ENCODE results near the gene OR2B2.
"Not testable (repeated sequence)": the region's sequence is repeated elsewhere in the genome, so short reads cannot be mapped to it uniquely, and the experiment has no call there.

The OR2B2 gene

DNA sequence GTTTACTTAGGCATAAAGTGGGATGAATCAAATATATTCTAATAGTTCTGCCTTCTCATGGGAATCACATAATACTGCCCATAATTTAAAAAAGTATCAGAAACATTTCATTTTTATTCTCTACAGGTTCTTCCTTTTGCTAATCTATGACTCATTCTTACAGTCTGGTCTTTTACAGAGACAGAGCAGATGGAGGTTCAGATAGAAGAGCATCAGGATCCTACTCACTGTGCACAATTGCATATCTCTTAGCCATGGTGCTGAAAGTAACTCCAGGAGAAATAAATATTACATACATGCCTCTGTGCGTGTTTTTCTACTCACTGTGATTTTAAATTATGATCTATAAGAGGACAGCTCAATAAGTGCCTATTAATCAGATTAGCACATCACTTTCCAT lies 28.6 kb upstream of the OR2B2 start:
- TF ChIP-seq POLR2A (IDR thresholded peaks at IDR 0.05; ENCODE audit: extremely low read depth, insufficient read length) (no peak), MYC (IDR thresholded peaks at IDR 0.05; ENCODE audit: low read depth, low read length) (no peak)
- TF ChIP-seq, protein P1, sequence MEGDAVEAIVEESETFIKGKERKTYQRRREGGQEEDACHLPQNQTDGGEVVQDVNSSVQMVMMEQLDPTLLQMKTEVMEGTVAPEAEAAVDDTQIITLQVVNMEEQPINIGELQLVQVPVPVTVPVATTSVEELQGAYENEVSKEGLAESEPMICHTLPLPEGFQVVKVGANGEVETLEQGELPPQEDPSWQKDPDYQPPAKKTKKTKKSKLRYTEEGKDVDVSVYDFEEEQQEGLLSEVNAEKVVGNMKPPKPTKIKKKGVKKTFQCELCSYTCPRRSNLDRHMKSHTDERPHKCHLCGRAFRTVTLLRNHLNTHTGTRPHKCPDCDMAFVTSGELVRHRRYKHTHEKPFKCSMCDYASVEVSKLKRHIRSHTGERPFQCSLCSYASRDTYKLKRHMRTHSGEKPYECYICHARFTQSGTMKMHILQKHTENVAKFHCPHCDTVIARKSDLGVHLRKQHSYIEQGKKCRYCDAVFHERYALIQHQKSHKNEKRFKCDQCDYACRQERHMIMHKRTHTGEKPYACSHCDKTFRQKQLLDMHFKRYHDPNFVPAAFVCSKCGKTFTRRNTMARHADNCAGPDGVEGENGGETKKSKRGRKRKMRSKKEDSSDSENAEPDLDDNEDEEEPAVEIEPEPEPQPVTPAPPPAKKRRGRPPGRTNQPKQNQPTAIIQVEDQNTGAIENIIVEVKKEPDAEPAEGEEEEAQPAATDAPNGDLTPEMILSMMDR (IDR thresholded peaks at IDR 0.05; ENCODE audit: low read depth, low read length), result no peak
- TF ChIP-seq, protein P2, sequence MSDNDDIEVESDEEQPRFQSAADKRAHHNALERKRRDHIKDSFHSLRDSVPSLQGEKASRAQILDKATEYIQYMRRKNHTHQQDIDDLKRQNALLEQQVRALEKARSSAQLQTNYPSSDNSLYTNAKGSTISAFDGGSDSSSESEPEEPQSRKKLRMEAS (IDR thresholded peaks at IDR 0.05; ENCODE audit: low read depth, low read length), result no peak
- DNase-seq (ENCODE audit: low read depth), result peak; percentile 12
- no peak overlapping the region for H3K4me3 ChIP-seq (ENCODE audit: low read depth, low read length)

DNA sequence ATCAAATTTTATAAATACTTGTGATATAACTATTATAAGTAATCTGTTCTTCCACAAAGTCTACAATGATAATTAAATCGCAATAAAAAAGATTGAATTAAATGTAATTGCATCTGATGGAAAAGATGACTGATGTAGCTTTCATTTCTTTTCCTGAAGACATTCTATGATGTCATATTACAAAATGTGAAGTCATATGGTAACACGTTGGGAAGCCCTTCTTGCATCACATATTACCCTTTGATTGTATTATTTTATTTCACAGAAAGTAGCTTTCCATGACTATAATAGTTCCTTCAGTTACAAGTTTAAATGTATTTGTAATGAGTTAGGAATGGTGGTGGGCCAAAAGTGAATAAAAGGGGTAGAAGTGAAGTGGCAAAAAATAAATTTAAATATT lies 19.0 kb upstream of the OR2B2 start:
- H3K4me3 ChIP-seq (ENCODE audit: low read depth, low read length), result no peak overlapping the region
- no peak for TF ChIP-seq POLR2A (IDR thresholded peaks at IDR 0.05; ENCODE audit: extremely low read depth, insufficient read length)
- no peak for DNase-seq (ENCODE audit: low read depth)

DNA sequence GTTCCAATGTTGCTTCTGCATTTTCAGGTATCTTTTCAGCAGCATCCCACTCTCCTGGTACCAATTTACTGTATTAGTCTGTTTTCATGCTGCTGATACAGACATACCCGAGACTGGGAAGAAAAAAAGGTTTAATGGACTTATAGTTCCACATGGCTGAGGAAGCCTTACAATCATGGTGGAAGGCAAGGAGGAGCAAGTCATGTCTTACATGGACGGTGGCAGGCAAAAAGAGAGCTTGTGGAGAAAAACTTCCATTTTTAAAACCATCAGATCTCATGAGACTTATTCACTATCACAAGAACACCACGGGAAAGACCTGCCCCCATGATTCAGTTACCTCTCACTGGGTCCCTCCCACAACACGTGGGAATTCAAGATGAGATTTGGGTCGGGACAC lies 17.7 kb upstream of the OR2B2 start:
- H3K4me3 ChIP-seq (ENCODE audit: low read depth, low read length); DNase-seq (ENCODE audit: low read depth): not testable (repeated sequence)

DNA sequence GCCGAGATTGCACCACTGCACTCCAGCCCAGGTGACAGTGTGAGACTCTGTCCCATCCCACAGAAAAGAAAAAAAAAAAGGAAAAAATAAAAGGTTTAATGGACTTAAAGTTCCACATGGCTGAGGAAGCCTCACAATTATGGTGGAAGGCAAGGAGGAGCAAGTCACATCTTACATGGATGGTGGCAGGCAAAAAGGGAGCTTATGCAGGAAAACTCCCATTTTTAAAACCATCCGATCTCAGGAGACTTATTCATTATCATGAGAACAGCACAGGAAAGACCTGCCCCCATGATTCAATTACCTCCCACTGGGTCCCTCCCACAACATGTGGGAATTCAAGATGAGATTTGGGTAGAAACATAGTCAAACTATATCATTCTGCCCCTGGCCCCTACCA lies 15.8 kb upstream of the OR2B2 start:
- H3K4me3 ChIP-seq (ENCODE audit: low read depth, low read length); DNase-seq (ENCODE audit: low read depth): not testable (repeated sequence)

DNA sequence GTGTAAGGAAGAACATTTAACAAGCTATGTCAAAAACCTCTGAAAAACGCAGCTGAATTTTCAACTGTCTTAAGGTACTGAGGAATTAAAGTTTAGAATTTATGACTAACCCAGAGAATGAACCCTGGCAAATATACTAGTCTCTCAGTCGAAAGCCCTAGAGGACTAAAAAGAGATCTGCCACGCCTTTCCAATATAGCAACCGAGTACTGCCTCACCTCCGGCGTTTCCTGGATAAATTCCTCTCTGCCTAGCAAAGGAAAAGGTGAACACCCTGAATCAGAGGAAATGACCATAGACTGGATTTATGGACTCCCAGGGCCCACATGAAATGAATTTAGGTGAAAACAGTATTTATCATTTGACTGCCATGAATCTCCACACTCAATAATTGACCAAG lies 12.0 kb upstream of the OR2B2 start:
- TF ChIP-seq MYC (IDR thresholded peaks at IDR 0.05; ENCODE audit: low read depth, low read length), result no peak
- no peak overlapping the region for H3K4me3 ChIP-seq (ENCODE audit: low read depth, low read length)
- DNase-seq (ENCODE audit: low read depth), result no peak

DNA sequence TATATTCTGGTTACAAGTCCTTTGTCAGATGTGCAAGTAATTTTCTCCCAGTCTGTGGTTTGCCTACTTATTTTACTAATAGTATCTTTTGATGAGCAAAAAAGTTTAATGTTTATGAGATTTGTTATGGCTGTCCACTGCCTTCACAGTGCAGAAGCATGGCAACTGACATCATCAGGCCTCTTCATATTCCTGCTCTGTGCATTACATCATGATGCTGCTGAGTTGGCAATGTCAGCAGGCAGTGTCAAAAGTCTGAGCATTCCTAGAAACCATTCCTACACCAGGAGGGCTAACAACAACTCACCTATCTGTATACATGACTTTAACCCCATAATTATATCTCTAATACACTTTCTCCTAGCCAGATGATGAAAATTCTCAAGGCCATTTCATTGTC lies 10.8 kb upstream of the OR2B2 start:
- no peak overlapping the region for H3K4me3 ChIP-seq (ENCODE audit: low read depth, low read length)
- no peak for DNase-seq (ENCODE audit: low read depth)
- TF ChIP-seq, protein P1 (IDR thresholded peaks at IDR 0.05; ENCODE audit: low read depth, low read length), result no peak
- TF ChIP-seq, protein P2 (IDR thresholded peaks at IDR 0.05; ENCODE audit: low read depth, low read length), result no peak
- TF ChIP-seq POLR2A (IDR thresholded peaks at IDR 0.05; ENCODE audit: extremely low read depth, insufficient read length) (no peak), MYC (IDR thresholded peaks at IDR 0.05; ENCODE audit: low read depth, low read length) (no peak)

DNA sequence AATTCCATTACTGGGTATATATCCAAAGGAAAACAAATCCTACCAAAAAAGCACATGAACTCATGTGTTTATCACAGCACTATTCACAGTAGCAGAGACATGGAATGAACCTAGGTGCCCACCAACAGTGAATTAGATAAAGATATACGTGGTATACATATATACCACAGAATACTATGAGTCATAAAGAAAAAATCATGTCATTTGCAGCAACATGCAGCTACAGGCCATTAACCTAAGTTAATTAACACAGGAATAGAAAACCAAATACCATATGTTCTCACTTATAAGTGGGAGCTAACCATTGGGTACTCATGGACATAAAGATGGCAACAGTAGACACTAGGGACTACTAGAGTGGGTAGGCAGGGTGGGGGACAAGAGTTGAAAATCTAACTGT lies 4.2 kb downstream of the OR2B2 start:
- TF ChIP-seq MYC (IDR thresholded peaks at IDR 0.05; ENCODE audit: low read depth, low read length) (no peak), POLR2A (IDR thresholded peaks at IDR 0.05; ENCODE audit: extremely low read depth, insufficient read length) (no peak)
- TF ChIP-seq, protein P2 (IDR thresholded peaks at IDR 0.05; ENCODE audit: low read depth, low read length), result no peak
- TF ChIP-seq, protein P1 (IDR thresholded peaks at IDR 0.05; ENCODE audit: low read depth, low read length), result no peak
- H3K4me3 ChIP-seq (ENCODE audit: low read depth, low read length), result no peak overlapping the region

DNA sequence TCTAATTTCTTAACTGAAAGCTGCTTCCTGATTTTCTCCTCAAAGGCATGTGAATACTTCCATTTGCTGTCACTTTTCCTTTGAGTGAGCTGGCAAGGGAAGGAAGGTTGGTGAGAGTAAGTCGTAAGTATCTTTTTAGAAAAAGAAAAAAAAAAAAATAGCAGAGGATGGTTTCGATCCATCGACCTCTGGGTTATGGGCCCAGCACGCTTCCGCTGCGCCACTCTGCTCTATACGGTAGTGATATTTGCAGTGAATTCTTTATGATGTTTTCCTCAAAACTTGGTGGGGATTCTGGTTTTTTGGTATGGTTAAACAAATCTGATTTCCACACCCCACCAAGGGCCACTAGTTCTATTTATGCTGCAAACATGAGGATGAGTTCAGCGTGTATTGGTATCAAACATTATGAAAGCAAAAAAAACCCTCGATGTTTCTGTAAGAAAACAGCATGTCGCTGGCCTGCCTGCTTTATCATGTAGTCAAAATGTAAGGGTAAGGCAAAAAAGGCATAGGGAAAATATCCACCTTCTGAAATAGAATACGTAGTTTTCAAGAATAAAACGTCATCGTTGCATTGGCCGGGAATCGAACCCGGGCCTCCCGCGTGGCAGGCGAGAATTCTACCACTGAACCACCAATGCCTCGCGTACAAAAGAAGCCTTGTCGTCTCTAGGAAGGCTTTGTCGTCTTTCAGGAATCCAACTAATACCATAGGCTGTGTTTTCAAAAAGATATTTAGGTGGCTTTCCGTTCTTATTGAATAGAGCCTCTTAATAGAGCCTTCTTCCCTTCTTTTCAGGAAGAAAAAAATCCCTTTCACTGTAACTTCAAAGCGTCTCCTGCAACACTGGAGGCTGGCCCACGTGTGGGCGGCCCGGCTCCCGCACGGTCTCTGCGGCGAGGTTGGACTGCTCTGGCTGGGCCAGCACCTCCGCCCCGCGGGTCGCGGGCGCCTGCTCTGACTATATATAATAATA lies 9.6 kb downstream of the OR2B2 start:
- TF ChIP-seq POLR2A (IDR thresholded peaks at IDR 0.05; ENCODE audit: extremely low read depth, insufficient read length) (no peak), MYC (IDR thresholded peaks at IDR 0.05; ENCODE audit: low read depth, low read length) (peak; percentile 44; the same call in 1 of the 2 replicates)
- TF ChIP-seq, protein P1 (IDR thresholded peaks at IDR 0.05; ENCODE audit: low read depth, low read length), result no peak
- TF ChIP-seq, protein P2 (IDR thresholded peaks at IDR 0.05; ENCODE audit: low read depth, low read length), result peak; percentile 49
- DNase-seq (ENCODE audit: low read depth), result peak; percentile 82
- H3K4me3 ChIP-seq (ENCODE audit: low read depth, low read length), result peak overlapping the region; percentile 83

More for the DNA sequence above, 4.2 kb downstream of the OR2B2 start:
- DNase-seq (ENCODE audit: low read depth), result no peak

Measured in NB4 (cell line).